HCT116 (cell line): ENCODE measurements around the gene IL21R. TPM values are rescaled to one million over a fixed set of nuclear protein-coding genes. Genes with fewer than 3 reads are reported as not detected.

Source experiments
- ATAC-seq: fragments of 200-7000 bp; cut with Tn5 transposase; 2 replicates; pipeline ENCODE4 v1.9.1; 2020; ENCODE audit warnings: mild to moderate bottlenecking, moderate library complexity
- BruUV-seq: library from RNA; stranded (reverse); fragments of 400-500 nt; replicated peaks from 2 replicates; lab custom pipeline; 2021; lab: Mats Ljungman, UMichigan
- CTCF ChIA-PET: fragments of 300-600 bp; sonication (Branson Sonifier 250); formaldehyde crosslinking; loops from one replicate; lab custom pipeline; 2021; ENCODE audit warnings: antibody characterized with exemption; lab: Charles Lee
- POLR2A ChIA-PET: fragments of 300-600, 350-600 bp; sonication (Branson Sonifier 250); formaldehyde crosslinking; loops from one replicate; lab custom pipeline; 2021; ENCODE audit warnings: antibody characterized with exemption; lab: Charles Lee
- RAD21 ChIA-PET, 2 experiments: fragments of 300-600 bp; sonication (Branson Sonifier 250); formaldehyde crosslinking; loops; one replicate each; lab custom pipeline; 2023; ENCODE audit warnings: low total read pairs in 2 of 2; ENCODE audit not compliant: uncharacterized antibody in 2 of 2, unreplicated experiment in 2 of 2, low non-redundant PET in 1 of 2; lab: Charles Lee
- DNase-seq: peaks from one replicate; pipeline ENCODE4 v3.0.0-alpha.2; 2010; ENCODE audit warnings: low read depth, low spot score
- H2AFZ ChIP-seq: fragments of 200-600 bp; shearing (Covaris generic), sonication (generic); 2 replicates; pipeline ENCODE4 v1.6.1; 2017; ENCODE audit warnings: low read depth, mixed run types, mixed read lengths, antibody characterized with exemption, low read length; ENCODE audit not compliant: poor library complexity, severe bottlenecking
- H3K27ac ChIP-seq: 2 replicates; pipeline ENCODE4 v1.5.1; 2012; ENCODE audit warnings: low read depth, low read length
- H3K27me3 ChIP-seq: fragments of 200-600 bp; sonication (generic); 2 replicates; pipeline ENCODE4 v1.6.1; 2016; ENCODE audit warnings: mixed run types, low read length, mixed read lengths; ENCODE audit not compliant: insufficient read depth
- H3K36me3 ChIP-seq, 2 experiments: fragments of 200-500 bp in 1 of 2; fragments of 200-600 bp in 1 of 2; sonication (Bioruptor generic) in 1 of 2; sonication (generic) in 1 of 2; 2 replicates each; pipeline versions ENCODE4 v1.5.1 to v1.6.1; 2014 to 2016; ENCODE audit warnings: low read length in 2 of 2, inconsistent platforms in 1 of 2, mixed read lengths in 1 of 2, mixed run types in 1 of 2; ENCODE audit not compliant: insufficient read depth in 2 of 2, control insufficient read depth in 1 of 2
- H3K4me1 ChIP-seq, 2 experiments: fragments of 200-600 bp in 1 of 2; sonication (generic) in 1 of 2; 2 replicates each; pipeline versions ENCODE4 v1.5.1 to v1.6.1; 2012 to 2017; ENCODE audit warnings: low read length in 2 of 2, inconsistent platforms in 1 of 2, mild to moderate bottlenecking in 1 of 2, mixed read lengths in 1 of 2, mixed run types in 1 of 2, moderate library complexity in 1 of 2; ENCODE audit not compliant: insufficient read depth in 2 of 2, control insufficient read depth in 1 of 2
- H3K4me2 ChIP-seq: fragments of 200-600 bp; sonication (generic); 2 replicates; pipeline ENCODE4 v1.6.1; 2017; ENCODE audit warnings: mixed run types, low read length, mixed read lengths
- H3K4me3 ChIP-seq, 2 experiments: fragments of 200-600 bp in 1 of 2; sonication (generic) in 1 of 2; replicated peaks in 1 of 2; 2 replicates each; pipeline ENCODE4 v1.5.1; 2011 to 2016; ENCODE audit warnings: low read length in 2 of 2, control low read depth in 1 of 2, low read depth in 1 of 2, mild to moderate bottlenecking in 1 of 2, mixed read lengths in 1 of 2, mixed run types in 1 of 2
- H3K79me2 ChIP-seq: fragments of 200-600 bp; sonication (generic); 2 replicates; pipeline ENCODE4 v1.6.1; 2017; ENCODE audit warnings: mild to moderate bottlenecking, mixed run types, low read length, moderate library complexity, mixed read lengths; ENCODE audit not compliant: insufficient read depth
- H3K9ac ChIP-seq: fragments of 200-600 bp; sonication (generic); 2 replicates; pipeline ENCODE4 v1.6.1; 2016; ENCODE audit warnings: low read length, mixed read lengths
- H3K9me2 ChIP-seq: fragments of 200-600 bp; sonication (generic), shearing (Covaris generic); 2 replicates; pipeline ENCODE4 v1.6.1; 2017; ENCODE audit warnings: mixed run types, mild to moderate bottlenecking, moderate library complexity; ENCODE audit not compliant: insufficient read depth
- H3K9me3 ChIP-seq, 2 experiments: fragments of 200-500 bp in 1 of 2; fragments of 200-600 bp in 1 of 2; sonication (Bioruptor generic) in 1 of 2; sonication (generic) in 1 of 2; 2 replicates each; pipeline ENCODE4 v1.6.1; 2014 to 2017; ENCODE audit warnings: low read length in 2 of 2, mixed read lengths in 2 of 2, inconsistent platforms in 1 of 2, low read depth in 1 of 2, mild to moderate bottlenecking in 1 of 2, mixed run types in 1 of 2, moderate library complexity in 1 of 2; ENCODE audit not compliant: control insufficient read depth in 1 of 2, insufficient read depth in 1 of 2
- H4K20me1 ChIP-seq: fragments of 200-600 bp; sonication (generic), shearing (Covaris generic); 2 replicates; pipeline ENCODE4 v1.6.1; 2017; ENCODE audit warnings: mixed run types, mild to moderate bottlenecking, moderate library complexity; ENCODE audit not compliant: insufficient read depth
- ELF1 ChIP-seq: IDR thresholded peaks from 2 replicates; pipeline ENCODE4 v1.6.1; 2012; ENCODE audit warnings: low read depth, borderline replicate concordance
- EZH2 ChIP-seq: fragments of 200-600 bp; sonication (generic); IDR thresholded peaks from 2 replicates; pipeline ENCODE4 v1.6.1; 2017; ENCODE audit warnings: antibody characterized with exemption, mixed run types
- POLR2A ChIP-seq: IDR thresholded peaks from 2 replicates; pipeline ENCODE4 v1.7.0; 2011; ENCODE audit warnings: borderline replicate concordance; ENCODE audit not compliant: insufficient read depth, insufficient read length; ENCODE audit errors: extremely low read depth
- TCF7L2 ChIP-seq: IDR thresholded peaks from 2 replicates; pipeline ENCODE4 v1.7.0; 2011; ENCODE audit warnings: borderline replicate concordance, inconsistent platforms; ENCODE audit not compliant: insufficient read depth, insufficient read length; ENCODE audit errors: extremely low read depth
- YY1 ChIP-seq: IDR thresholded peaks from 2 replicates; pipeline ENCODE4 v1.6.1; 2011; ENCODE audit warnings: low read length, low read depth, moderate library complexity, mild to moderate bottlenecking; ENCODE audit not compliant: insufficient replicate concordance; ENCODE audit errors: extremely low read depth
- intact Hi-C: fragments of 100-400 bp; cut with micrococcal nuclease; formaldehyde crosslinking; loops from 2 replicates; pipeline ENCODE4 v1.10.0; 2022
- total RNA-seq: library from RNA; stranded (reverse); gene quantifications from one replicate; pipeline ENCODE4 v1.2.1, GENCODE V29; 2021; ENCODE audit not compliant: unreplicated experiment
- TF ChIP-seq, protein P1 (sequence below): IDR thresholded peaks from 2 replicates; pipeline ENCODE4 v1.6.1; 2011; ENCODE audit warnings: mild to moderate bottlenecking, low read length, moderate library complexity; ENCODE audit not compliant: insufficient replicate concordance; ENCODE audit errors: extremely low read depth
- TF ChIP-seq, protein P2 (sequence below): IDR thresholded peaks from 2 replicates; pipeline ENCODE4 v1.6.1; 2012
- TF ChIP-seq, protein P3 (sequence below), 3 experiments: fragments of 200-600 bp in 1 of 3; sonication (generic) in 1 of 3; IDR thresholded peaks in 2 of 3; conservative IDR thresholded peaks in 1 of 3; 2 replicates each; pipeline ENCODE4 v1.5.1; 2012 to 2017; ENCODE audit warnings: low read depth in 2 of 3, low read length in 2 of 3, antibody characterized with exemption in 1 of 3, borderline replicate concordance in 1 of 3, control low read depth in 1 of 3, mild to moderate bottlenecking in 1 of 3, mixed read lengths in 1 of 3, mixed run types in 1 of 3, moderate library complexity in 1 of 3; ENCODE audit not compliant: insufficient read depth in 1 of 3
- TF ChIP-seq, protein P4 (sequence below): IDR thresholded peaks from 2 replicates; pipeline ENCODE4 v1.6.1; 2012; ENCODE audit warnings: low read depth

The IL21R gene
- total RNA-seq, 1 experiment from 2014 or later = 1.2 TPM

DNA sequence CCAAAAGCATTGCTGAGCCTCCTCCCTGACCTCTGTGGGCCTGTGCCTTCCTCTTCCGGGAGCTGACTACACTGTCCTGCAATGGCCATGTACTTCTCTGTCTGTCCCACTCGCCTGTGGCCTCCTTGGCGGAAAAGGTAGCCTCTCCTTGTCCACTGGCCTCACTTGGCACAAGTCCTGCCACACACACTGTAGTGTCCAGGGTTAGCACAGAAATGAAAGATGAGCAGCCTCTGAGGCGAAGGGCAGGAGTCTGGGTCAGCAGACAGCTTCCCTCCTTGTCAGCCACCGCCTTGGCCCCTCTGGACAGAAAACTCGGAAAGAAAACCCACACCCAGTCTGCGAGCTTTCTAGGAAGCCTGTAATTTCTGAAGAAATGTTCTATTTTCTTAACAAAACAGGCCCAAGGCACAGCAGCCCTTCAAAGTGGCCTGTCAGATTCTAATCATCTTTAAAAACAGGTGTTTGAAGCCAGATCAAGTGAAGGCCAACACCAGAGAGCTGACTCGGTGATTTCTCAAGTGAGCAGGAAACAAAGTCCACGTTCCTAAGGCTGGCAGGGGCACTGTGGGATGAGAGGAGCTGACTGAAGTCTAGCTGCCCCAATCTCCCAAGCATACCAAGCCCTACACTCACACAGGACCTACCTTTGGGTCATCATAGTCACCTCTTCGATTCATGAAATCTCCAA, 80.6 kb downstream of the IL21R start:
- Histone ChIP-seq H3K79me2 (no peaks in the 10 kb centered on the region), H3K4me2 (no peak overlapping the region), H3K4me3 (no peak overlapping the region), H3K36me3 (peaks cover 56 to 70% of the 10 kb centered on the region in 2 experiments), H3K27ac (no peak overlapping the region), H3K9ac (no peak overlapping the region), H3K9me2 (no peaks in the 10 kb centered on the region), H3K9me3 (no peaks in the 10 kb centered on the region), H3K4me1 (no peaks in the 10 kb centered on the region), H4K20me1 (no peaks in the 10 kb centered on the region), H3K27me3 (no peaks in the 10 kb centered on the region), H2AFZ (no peak overlapping the region)
- TF ChIP-seq POLR2A = no peak
- TF ChIP-seq TCF7L2 = no peak
- TF ChIP-seq, protein P1, sequence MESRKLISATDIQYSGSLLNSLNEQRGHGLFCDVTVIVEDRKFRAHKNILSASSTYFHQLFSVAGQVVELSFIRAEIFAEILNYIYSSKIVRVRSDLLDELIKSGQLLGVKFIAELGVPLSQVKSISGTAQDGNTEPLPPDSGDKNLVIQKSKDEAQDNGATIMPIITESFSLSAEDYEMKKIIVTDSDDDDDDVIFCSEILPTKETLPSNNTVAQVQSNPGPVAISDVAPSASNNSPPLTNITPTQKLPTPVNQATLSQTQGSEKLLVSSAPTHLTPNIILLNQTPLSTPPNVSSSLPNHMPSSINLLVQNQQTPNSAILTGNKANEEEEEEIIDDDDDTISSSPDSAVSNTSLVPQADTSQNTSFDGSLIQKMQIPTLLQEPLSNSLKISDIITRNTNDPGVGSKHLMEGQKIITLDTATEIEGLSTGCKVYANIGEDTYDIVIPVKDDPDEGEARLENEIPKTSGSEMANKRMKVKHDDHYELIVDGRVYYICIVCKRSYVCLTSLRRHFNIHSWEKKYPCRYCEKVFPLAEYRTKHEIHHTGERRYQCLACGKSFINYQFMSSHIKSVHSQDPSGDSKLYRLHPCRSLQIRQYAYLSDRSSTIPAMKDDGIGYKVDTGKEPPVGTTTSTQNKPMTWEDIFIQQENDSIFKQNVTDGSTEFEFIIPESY = no peak
- TF ChIP-seq YY1 = no peak
- TF ChIP-seq, protein P2, sequence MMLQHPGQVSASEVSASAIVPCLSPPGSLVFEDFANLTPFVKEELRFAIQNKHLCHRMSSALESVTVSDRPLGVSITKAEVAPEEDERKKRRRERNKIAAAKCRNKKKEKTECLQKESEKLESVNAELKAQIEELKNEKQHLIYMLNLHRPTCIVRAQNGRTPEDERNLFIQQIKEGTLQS = no peak
- TF ChIP-seq ELF1 = no peak
- no peak for TF ChIP-seq EZH2
- TF ChIP-seq, protein P3, sequence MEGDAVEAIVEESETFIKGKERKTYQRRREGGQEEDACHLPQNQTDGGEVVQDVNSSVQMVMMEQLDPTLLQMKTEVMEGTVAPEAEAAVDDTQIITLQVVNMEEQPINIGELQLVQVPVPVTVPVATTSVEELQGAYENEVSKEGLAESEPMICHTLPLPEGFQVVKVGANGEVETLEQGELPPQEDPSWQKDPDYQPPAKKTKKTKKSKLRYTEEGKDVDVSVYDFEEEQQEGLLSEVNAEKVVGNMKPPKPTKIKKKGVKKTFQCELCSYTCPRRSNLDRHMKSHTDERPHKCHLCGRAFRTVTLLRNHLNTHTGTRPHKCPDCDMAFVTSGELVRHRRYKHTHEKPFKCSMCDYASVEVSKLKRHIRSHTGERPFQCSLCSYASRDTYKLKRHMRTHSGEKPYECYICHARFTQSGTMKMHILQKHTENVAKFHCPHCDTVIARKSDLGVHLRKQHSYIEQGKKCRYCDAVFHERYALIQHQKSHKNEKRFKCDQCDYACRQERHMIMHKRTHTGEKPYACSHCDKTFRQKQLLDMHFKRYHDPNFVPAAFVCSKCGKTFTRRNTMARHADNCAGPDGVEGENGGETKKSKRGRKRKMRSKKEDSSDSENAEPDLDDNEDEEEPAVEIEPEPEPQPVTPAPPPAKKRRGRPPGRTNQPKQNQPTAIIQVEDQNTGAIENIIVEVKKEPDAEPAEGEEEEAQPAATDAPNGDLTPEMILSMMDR (IDR thresholded peaks at IDR 0.05 in 2 of 3, conservative IDR thresholded peaks at IDR 0.05 in 1 of 3; ENCODE audit: borderline replicate concordance in 1 of 3, insufficient read depth in 1 of 3, low read depth in 2 of 3, low read length in 2 of 3) = no peak
- TF ChIP-seq, protein P4, sequence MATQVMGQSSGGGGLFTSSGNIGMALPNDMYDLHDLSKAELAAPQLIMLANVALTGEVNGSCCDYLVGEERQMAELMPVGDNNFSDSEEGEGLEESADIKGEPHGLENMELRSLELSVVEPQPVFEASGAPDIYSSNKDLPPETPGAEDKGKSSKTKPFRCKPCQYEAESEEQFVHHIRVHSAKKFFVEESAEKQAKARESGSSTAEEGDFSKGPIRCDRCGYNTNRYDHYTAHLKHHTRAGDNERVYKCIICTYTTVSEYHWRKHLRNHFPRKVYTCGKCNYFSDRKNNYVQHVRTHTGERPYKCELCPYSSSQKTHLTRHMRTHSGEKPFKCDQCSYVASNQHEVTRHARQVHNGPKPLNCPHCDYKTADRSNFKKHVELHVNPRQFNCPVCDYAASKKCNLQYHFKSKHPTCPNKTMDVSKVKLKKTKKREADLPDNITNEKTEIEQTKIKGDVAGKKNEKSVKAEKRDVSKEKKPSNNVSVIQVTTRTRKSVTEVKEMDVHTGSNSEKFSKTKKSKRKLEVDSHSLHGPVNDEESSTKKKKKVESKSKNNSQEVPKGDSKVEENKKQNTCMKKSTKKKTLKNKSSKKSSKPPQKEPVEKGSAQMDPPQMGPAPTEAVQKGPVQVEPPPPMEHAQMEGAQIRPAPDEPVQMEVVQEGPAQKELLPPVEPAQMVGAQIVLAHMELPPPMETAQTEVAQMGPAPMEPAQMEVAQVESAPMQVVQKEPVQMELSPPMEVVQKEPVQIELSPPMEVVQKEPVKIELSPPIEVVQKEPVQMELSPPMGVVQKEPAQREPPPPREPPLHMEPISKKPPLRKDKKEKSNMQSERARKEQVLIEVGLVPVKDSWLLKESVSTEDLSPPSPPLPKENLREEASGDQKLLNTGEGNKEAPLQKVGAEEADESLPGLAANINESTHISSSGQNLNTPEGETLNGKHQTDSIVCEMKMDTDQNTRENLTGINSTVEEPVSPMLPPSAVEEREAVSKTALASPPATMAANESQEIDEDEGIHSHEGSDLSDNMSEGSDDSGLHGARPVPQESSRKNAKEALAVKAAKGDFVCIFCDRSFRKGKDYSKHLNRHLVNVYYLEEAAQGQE = no peak
- no peak for DNase-seq
- no TSS peak for BruUV-seq
- POLR2A ChIA-PET = no interaction called here
- intact Hi-C loops = no loop called here
- ATAC-seq = no peak
- RAD21 ChIA-PET = no interaction called here
- CTCF ChIA-PET = no interaction called here
